BJ (cell line): ENCODE results near the gene ZFYVE26. TPM values are rescaled to one million over a fixed set of nuclear protein-coding genes. Genes with fewer than 3 reads are reported as not detected.
"Not testable (repeated sequence)": the region's sequence is repeated elsewhere in the genome, so short reads cannot be mapped to it uniquely, and the experiment has no call there.

Source experiments
- CTCF ChIA-PET: fragments of 350-600 bp; formaldehyde crosslinking; extraction: SDS; loops from one replicate; lab custom pipeline; 2021; ENCODE audit warnings: antibody characterized with exemption, inconsistent platforms; lab: Yijun Ruan, JAX
- POLR2A ChIA-PET: fragments of 300-600 bp; sonication (Branson Sonifier 250); formaldehyde crosslinking; extraction: SDS; loops from one replicate; lab custom pipeline; 2021; ENCODE audit warnings: antibody characterized with exemption; lab: Charles Lee
- DNase-seq: peaks from one replicate; pipeline ENCODE4 v3.0.0-alpha.2; 2011; ENCODE audit warnings: low read depth
- H3K27me3 ChIP-seq: 2 replicates; pipeline ENCODE4 v1.6.0; 2011; ENCODE audit warnings: low read length; ENCODE audit not compliant: control insufficient read depth, insufficient read depth
- H3K36me3 ChIP-seq: 2 replicates; pipeline ENCODE4 v1.5.1; 2011; ENCODE audit warnings: low read length; ENCODE audit not compliant: control insufficient read depth, insufficient read depth
- H3K4me3 ChIP-seq: 2 replicates; pipeline ENCODE4 v1.5.1; 2011; ENCODE audit warnings: low read depth, mild to moderate bottlenecking, control low read depth, low read length
- CTCF ChIP-seq: IDR thresholded peaks from 2 replicates; pipeline ENCODE4 v1.5.1; 2011; ENCODE audit warnings: low read depth, mild to moderate bottlenecking, control low read depth, inconsistent platforms, low read length, moderate library complexity; ENCODE audit not compliant: insufficient read depth
- polyA plus RNA-seq: library from polyadenylated mRNA; depleted of rRNA; stranded (reverse); fragments of >200 nt; gene quantifications from 2 replicates; pipeline ENCODE4 v1.2.3, GENCODE V29; 2011

The ZFYVE26 gene
- polyA plus RNA-seq, 1 experiment = 14.2 TPM

GRCh38 chr14:67821121-67821520 is 4.7 kb upstream of the ZFYVE26 start:
- no peak for DNase-seq
- CTCF ChIA-PET = no interaction called here
- Histone ChIP-seq H3K27me3 (no peaks in the 10 kb centered on the region), H3K36me3 (no peaks in the 10 kb centered on the region), H3K4me3 (no peak overlapping the region)
- no peak for TF ChIP-seq CTCF
- POLR2A ChIA-PET = no interaction called here

- POLR2A ChIA-PET = no interaction called here
- peak; percentile 15 for DNase-seq
Observed at GRCh38 chr14:67820428-67820971, 4.1 kb upstream of the ZFYVE26 start.

GRCh38 chr14:67819563-67820421 is 3.4 kb upstream of the ZFYVE26 start, which contains the start of gene RAD51B:
Gene RAD51B (plus strand): TSS chr14:67819779.
- Histone ChIP-seq H3K36me3 (no peaks in the 10 kb centered on the region), H3K4me3 (peak within 1 kb of the TSS; percentile 72), H3K27me3 (no peaks in the 10 kb centered on the region)
- CTCF ChIA-PET = interaction anchor here (0.8 to 1.1 kb wide), 2 partner anchors 15 to 62 kb away, joined by 3 read pairs; no protein-coding TSS in a partner anchor
- DNase-seq = peak; percentile 31
- TF ChIP-seq CTCF = no peak
- POLR2A ChIA-PET = no interaction called here

More at GRCh38 chr14:67820428-67820971, 4.1 kb upstream of the ZFYVE26 start:
- no peaks in the 10 kb centered on the region for H3K27me3 ChIP-seq
- CTCF ChIA-PET = no interaction called here
- H3K36me3 ChIP-seq = no peaks in the 10 kb centered on the region
- no peak for TF ChIP-seq CTCF
- peak overlapping the region; percentile 72 for H3K4me3 ChIP-seq

GRCh38 chr14:67818476-67818875 is 2.1 kb upstream of the ZFYVE26 start:
- CTCF ChIA-PET = interaction anchor here (0.9 kb wide), 1 partner anchor 9 kb away, joined by 3 read pairs; no protein-coding TSS in a partner anchor
- POLR2A ChIA-PET = not testable (repeated sequence)

GRCh38 chr14:67817750-67818438 is 1.5 kb upstream of the ZFYVE26 start:
- POLR2A ChIA-PET = no interaction called here

More at GRCh38 chr14:67818476-67818875, 2.1 kb upstream of the ZFYVE26 start:
- H3K36me3 ChIP-seq, H3K4me3 ChIP-seq, H3K27me3 ChIP-seq, DNase-seq: not testable (repeated sequence)

More at GRCh38 chr14:67817750-67818438, 1.5 kb upstream of the ZFYVE26 start:
- Histone ChIP-seq H3K4me3 (no peak overlapping the region), H3K36me3 (no peaks in the 10 kb centered on the region), H3K27me3 (no peaks in the 10 kb centered on the region)
- no peak for TF ChIP-seq CTCF
- no peak for DNase-seq
- CTCF ChIA-PET = interaction anchor here (0.6 to 0.9 kb wide), 2 partner anchors 9 to 1708 kb away, joined by 3 to 5 read pairs; no protein-coding TSS in a partner anchor
